H1 (cell line): ENCODE measurements around the gene TMBIM6. TPM values are rescaled to one million over a fixed set of nuclear protein-coding genes. Genes with fewer than 3 reads are reported as not detected.

Experiments used
- CTCF ChIA-PET: fragments of 300-600 bp; sonication (Branson Sonifier 250); formaldehyde crosslinking; loops from one replicate; lab custom pipeline; 2021; ENCODE audit not compliant: partially characterized antibody; lab: Charles Lee
- POLR2A ChIA-PET: fragments of 300-600 bp; sonication (Branson Sonifier 250); formaldehyde crosslinking; loops from one replicate; lab custom pipeline; 2021; ENCODE audit warnings: inconsistent platforms; ENCODE audit not compliant: partially characterized antibody; lab: Charles Lee
- DNase-seq, 2 experiments: peaks; one replicate each; pipeline versions ENCODE4 v3.0.0 to v3.0.0-alpha.2; 2010 to 2022; ENCODE audit warnings: low spot score in 2 of 2, low read depth in 1 of 2, mixed read lengths in 1 of 2
- FAIRE-seq: peaks from 2 replicates; lab custom pipeline; 2011; peaks lifted over from hg19 to GRCh38; lab: Jason Lieb, UNC
- H2AFZ ChIP-seq: 2 replicates; pipeline ENCODE4 v1.8.1; 2012; ENCODE audit warnings: low read length, inconsistent platforms
- H2AK5ac ChIP-seq: 2 replicates; pipeline ENCODE4 v1.6.1; 2013; ENCODE audit warnings: low read depth, low read length
- H2BK120ac ChIP-seq: replicated peaks from 2 replicates; pipeline ENCODE3; 2013; ENCODE audit warnings: low read depth, low read length, inconsistent platforms
- H2BK12ac ChIP-seq: 2 replicates; pipeline ENCODE4 v1.6.1; 2013; ENCODE audit warnings: low read depth, low read length
- H2BK15ac ChIP-seq: 2 replicates; pipeline ENCODE4 v1.6.1; 2013; ENCODE audit warnings: low read length
- H2BK20ac ChIP-seq: 2 replicates; pipeline ENCODE4 v1.6.1; 2013; ENCODE audit warnings: low read length
- H2BK5ac ChIP-seq: 2 replicates; pipeline ENCODE4 v1.6.1; 2013; ENCODE audit warnings: low read depth, low read length
- H3K14ac ChIP-seq: 2 replicates; pipeline ENCODE4 v1.6.1; 2013; ENCODE audit warnings: inconsistent platforms; ENCODE audit not compliant: insufficient read length
- H3K18ac ChIP-seq: 2 replicates; pipeline ENCODE4 v1.6.1; 2013; ENCODE audit warnings: low read length; ENCODE audit errors: extremely low read depth
- H3K23ac ChIP-seq: 2 replicates; pipeline ENCODE4 v1.6.1; 2013; ENCODE audit warnings: inconsistent platforms; ENCODE audit not compliant: insufficient read length
- H3K23me2 ChIP-seq: 2 replicates; pipeline ENCODE4 v1.6.1; 2013; ENCODE audit warnings: low read depth, low read length
- H3K27ac ChIP-seq: 2 replicates; pipeline ENCODE4 v1.6.1; 2011; ENCODE audit warnings: low read depth, low read length, inconsistent platforms
- H3K27me3 ChIP-seq, 4 experiments: replicated peaks in 1 of 4; 1 replicate in 1 of 4; 2 replicates in 3 of 4; pipeline versions ENCODE4 v1.6.1 to v1.8.1; 2011 to 2013; ENCODE audit warnings: low read length in 3 of 4, mild to moderate bottlenecking in 3 of 4, inconsistent platforms in 2 of 4, mixed read lengths in 2 of 4, moderate library complexity in 1 of 4; ENCODE audit not compliant: control insufficient read depth in 3 of 4, insufficient read depth in 3 of 4; ENCODE audit errors: extremely low read depth in 1 of 4
- H3K36me3 ChIP-seq, 4 experiments: 2 replicates each; pipeline versions ENCODE4 v1.6.1 to v1.8.1; 2011 to 2013; ENCODE audit warnings: mild to moderate bottlenecking in 4 of 4, low read length in 3 of 4, moderate library complexity in 2 of 4, control low read depth in 1 of 4, inconsistent platforms in 1 of 4; ENCODE audit not compliant: insufficient read depth in 4 of 4, control insufficient read depth in 2 of 4
- H3K4ac ChIP-seq: replicated peaks from 2 replicates; pipeline ENCODE3; 2013; ENCODE audit warnings: low read length, low read depth, mixed read lengths, inconsistent platforms; ENCODE audit not compliant: insufficient read length
- H3K4me1 ChIP-seq, 4 experiments: replicated peaks in 1 of 4; 1 replicate in 1 of 4; 2 replicates in 3 of 4; pipeline versions ENCODE4 v1.6.1 to v1.8.1; 2011 to 2013; ENCODE audit warnings: low read length in 3 of 4, inconsistent platforms in 2 of 4, mixed read lengths in 1 of 4; ENCODE audit not compliant: insufficient read depth in 4 of 4, control insufficient read depth in 3 of 4
- H3K4me2 ChIP-seq, 2 experiments: 2 replicates each; pipeline versions ENCODE4 v1.6.1 to v1.8.1; 2011 to 2013; ENCODE audit warnings: low read depth in 2 of 2, low read length in 2 of 2, control low read depth in 1 of 2, inconsistent platforms in 1 of 2, mild to moderate bottlenecking in 1 of 2; ENCODE audit not compliant: insufficient read depth in 1 of 2
- H3K4me3 ChIP-seq, 4 experiments: fragments of 200-600, 300-600 bp in 1 of 4; sonication (generic), shearing (Covaris generic), sonication (Bioruptor Twin) in 1 of 4; 2 replicates each; pipeline versions ENCODE4 v1.5.1 to v1.8.1; 2011 to 2016; ENCODE audit warnings: low read length in 4 of 4, low read depth in 3 of 4, control low read depth in 2 of 4, inconsistent platforms in 2 of 4, mild to moderate bottlenecking in 2 of 4, mixed read lengths in 1 of 4, moderate library complexity in 1 of 4; ENCODE audit not compliant: insufficient read depth in 2 of 4; ENCODE audit errors: extremely low read depth in 1 of 4
- H3K56ac ChIP-seq: replicated peaks from 2 replicates; pipeline ENCODE3; 2013; ENCODE audit warnings: low read depth, mild to moderate bottlenecking, mixed read lengths, low read length, inconsistent platforms; ENCODE audit not compliant: insufficient read length
- H3K79me1 ChIP-seq: 2 replicates; pipeline ENCODE4 v1.6.1; 2013; ENCODE audit warnings: low read depth, low read length, control low read depth
- H3K79me2 ChIP-seq, 2 experiments: 2 replicates each; pipeline versions ENCODE4 v1.6.1 to v1.8.1; 2012 to 2013; ENCODE audit warnings: low read length in 2 of 2, mild to moderate bottlenecking in 2 of 2, inconsistent platforms in 1 of 2; ENCODE audit not compliant: insufficient read depth in 2 of 2, control insufficient read depth in 1 of 2
- H3K9ac ChIP-seq, 4 experiments: replicated peaks in 1 of 4; 1 replicate in 1 of 4; 2 replicates in 3 of 4; pipeline versions ENCODE4 v1.6.1 to v1.8.1; 2011 to 2013; ENCODE audit warnings: low read depth in 3 of 4, low read length in 3 of 4, control low read depth in 2 of 4, mild to moderate bottlenecking in 2 of 4, moderate library complexity in 2 of 4, inconsistent platforms in 1 of 4; ENCODE audit errors: extremely low read depth in 1 of 4
- H3K9me3 ChIP-seq, 2 experiments: 2 replicates each; pipeline versions ENCODE4 v1.6.1 to v1.8.1; 2012 to 2013; ENCODE audit warnings: mild to moderate bottlenecking in 2 of 2, moderate library complexity in 2 of 2, control low read depth in 1 of 2, inconsistent platforms in 1 of 2, low read depth in 1 of 2, low read length in 1 of 2, mixed read lengths in 1 of 2; ENCODE audit not compliant: insufficient read depth in 2 of 2
- H4K20me1 ChIP-seq, 2 experiments: replicated peaks in 1 of 2; 2 replicates each; pipeline versions ENCODE3 to v1.8.1; 2011 to 2013; ENCODE audit warnings: inconsistent platforms in 2 of 2, low read length in 2 of 2, mild to moderate bottlenecking in 1 of 2; ENCODE audit not compliant: insufficient read depth in 2 of 2, control insufficient read depth in 1 of 2
- H4K5ac ChIP-seq: 2 replicates; pipeline ENCODE4 v1.6.1; 2013; ENCODE audit warnings: low read length, low read depth, mixed read lengths, inconsistent platforms; ENCODE audit not compliant: insufficient read length
- H4K8ac ChIP-seq: 2 replicates; pipeline ENCODE4 v1.8.0; 2013; ENCODE audit warnings: mild to moderate bottlenecking, moderate library complexity, low read length, inconsistent platforms; ENCODE audit not compliant: insufficient read depth; ENCODE audit errors: extremely low read depth
- H4K91ac ChIP-seq: replicated peaks from 2 replicates; pipeline ENCODE3; 2013; ENCODE audit warnings: low read length, mixed read lengths, inconsistent platforms; ENCODE audit not compliant: insufficient read length
- ASH2L ChIP-seq: fragments of 200-600, 300-600 bp; sonication (generic); IDR thresholded peaks from one replicate; pipeline ENCODE4 v1.7.1; 2017; ENCODE audit warnings: low read length
- BRCA1 ChIP-seq: IDR thresholded peaks from 2 replicates; pipeline ENCODE4 v1.6.1; 2012; ENCODE audit warnings: low read depth, low read length, improper control_type of control experiment
- GABPA ChIP-seq: IDR thresholded peaks from 2 replicates; pipeline ENCODE4 v1.6.1; 2011; ENCODE audit warnings: mild to moderate bottlenecking, low read length, moderate library complexity, borderline replicate concordance; ENCODE audit not compliant: insufficient read depth
- HDAC2 ChIP-seq, 2 experiments: fragments of 300-600 bp in 1 of 2; sonication (generic) in 1 of 2; IDR thresholded peaks; 2 replicates each; pipeline ENCODE4 v1.6.1; 2011 to 2012; ENCODE audit warnings: low read depth in 2 of 2, low read length in 2 of 2, mild to moderate bottlenecking in 2 of 2, moderate library complexity in 2 of 2, borderline replicate concordance in 1 of 2, inconsistent platforms in 1 of 2
- JUN ChIP-seq: IDR thresholded peaks from 2 replicates; pipeline ENCODE4 v1.6.1; 2011; ENCODE audit warnings: low read depth, mild to moderate bottlenecking, improper control_type of control experiment, low read length
- TAF1 ChIP-seq: IDR thresholded peaks from 2 replicates; pipeline ENCODE4 v1.6.1; 2011; ENCODE audit warnings: mild to moderate bottlenecking, low read depth, low read length
- TEAD4 ChIP-seq: IDR thresholded peaks from 2 replicates; pipeline ENCODE4 v1.6.1; 2012; ENCODE audit warnings: low read depth, low read length, inconsistent platforms, mixed read lengths
- WGBS, 2 experiments: shearing (Covaris generic) in 1 of 2; methylation state at CpG; one replicate each; pipeline versions ENCODE4 v1.1.6 to v1.1.7; 2013 to 2015; ENCODE audit warnings: low lambda C conversion rate in 2 of 2, mixed read lengths in 2 of 2, inconsistent platforms in 1 of 2, low coverage in 1 of 2, missing lambda C conversion rate in 1 of 2; ENCODE audit not compliant: insufficient replicate concordance in 2 of 2, insufficient coverage in 1 of 2, insufficient read length in 1 of 2; ENCODE audit errors: extremely low coverage in 1 of 2, missing lambda C conversion rate in 1 of 2; 5-methylcytosine and 5-hydroxymethylcytosine counted together
- polyA plus RNA-seq, 7 experiments: library from polyadenylated mRNA; depleted of rRNA in 3 of 7; stranded (reverse) in 5 of 7; unstranded in 2 of 7; fragments of >200 nt in 5 of 7; fragments of 200-250 nt in 2 of 7; gene quantifications; 1 replicate in 5 of 7; 2 replicates in 1 of 7; 4 replicates in 1 of 7; pipeline versions ENCODE4 v1.2.1 to v1.2.3, GENCODE V29; 2011 to 2013; ENCODE audit warnings: missing spikeins in 2 of 7, mixed read lengths in 2 of 7
- total RNA-seq: library from RNA; stranded (reverse); fragmentation: NEBNext Ultra II Directional; extraction: Animal tissue kit (Norgen Biotek cat#: 25700); gene quantifications from 2 replicates; pipeline ENCODE4 v1.2.1, GENCODE V29; 2021
- TF ChIP-seq, protein P1 (sequence below): IDR thresholded peaks from 2 replicates; pipeline ENCODE4 v1.6.1; 2012; ENCODE audit warnings: inconsistent platforms

Gene TMBIM6
- total and polyA plus RNA-seq, 2 of the 8 experiments (the other 6 are each of a cell fraction or from before 2014, with no cell fraction given) = 423 to 556 TPM

DNA sequence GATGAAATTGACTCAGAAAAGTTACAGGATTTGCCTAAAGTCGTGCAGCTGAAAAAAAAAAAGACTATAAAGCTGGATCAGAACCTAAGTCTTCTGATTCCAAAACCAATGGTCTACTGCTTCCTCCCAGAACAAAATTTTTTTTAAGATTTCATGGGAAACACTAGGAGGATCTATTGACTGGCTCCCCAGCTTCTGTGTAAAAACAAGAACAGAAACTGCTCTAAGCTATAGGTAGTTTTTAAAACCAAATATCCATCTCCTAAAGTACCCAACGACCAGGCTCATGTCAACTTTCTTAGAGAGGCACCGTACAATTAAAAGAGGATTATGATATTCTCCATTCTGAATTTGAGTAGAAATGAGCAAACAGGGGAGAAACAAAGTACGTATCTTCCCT lies 43.5 kb upstream of the TMBIM6 start:
- no peak for DNase-seq
- Histone ChIP-seq H2AK5ac (no peak overlapping the region), H2BK120ac (peak overlapping the region; percentile 92), H4K5ac (no peak overlapping the region), H3K4me2 (peak overlapping the region; percentile 76 to 82), H2BK15ac (no peak overlapping the region), H2BK12ac (peak overlapping the region; percentile 86), H4K8ac (no peak overlapping the region), H3K23me2 (peaks cover 2% of the 10 kb centered on the region; the same call in 1 of the 2 replicates), H3K56ac (peak overlapping the region; percentile 33), H3K79me2 (peaks cover 0 to 59% of the 10 kb centered on the region in 2 experiments; a peak in 3 of 4 replicates), H3K4ac (no peak overlapping the region), H3K18ac (0 out of 2 replicates have a peak overlapping the region, but pooled peaks have one; percentile 39), H3K36me3 (no peaks in the 10 kb centered on the region), H3K9me3 (no peaks in the 10 kb centered on the region), H3K4me1 (peaks cover 7 to 36% (median 22%) of the 10 kb centered on the region in 4 experiments), H3K27me3 (no peaks in the 10 kb centered on the region), H2AFZ (no peak overlapping the region), H3K79me1 (no peaks in the 10 kb centered on the region; the same call in 1 of the 2 replicates), H2BK20ac (no peak overlapping the region), H3K27ac (peak overlapping the region; percentile 64; the same call in 1 of the 2 replicates), H4K20me1 (no peaks in the 10 kb centered on the region), H3K4me3 (peak overlapping the region in 1 of 4 experiments; percentile 49; a peak in 2 of 8 replicates), H2BK5ac (peak overlapping the region; percentile 56; the same call in 1 of the 2 replicates), H3K14ac (no peak overlapping the region), H3K9ac (peak overlapping the region in 1 of 4 experiments; percentile 28; a peak in 1 of 7 replicates), H4K91ac (peak overlapping the region; percentile 41), H3K23ac (no peak overlapping the region)
- FAIRE-seq = no peak
- POLR2A ChIA-PET = interaction anchor here (0.7 to 5.0 kb wide), 10 partner anchors 8 to 130 kb away, joined by 3 to 34 read pairs (median 4); partner anchors contain the start of genes FMNL3 and NCKAP5L
- whole genome bisulfite sequencing, 2 experiments = 48% methylated on average over 4 of the region's 4 CpGs; no CpG with 5 or more reads in 1 of the 2 experiments
- CTCF ChIA-PET = interaction anchor here (0.7 to 3.1 kb wide), 9 partner anchors 12 to 75 kb away, joined by 3 to 14 read pairs (median 4); no protein-coding TSS in a partner anchor
- TF ChIP-seq JUN (no peak), ASH2L (no peak), BRCA1 (no peak), HDAC2 (IDR thresholded peaks at IDR 0.05; ENCODE audit: borderline replicate concordance in 1 of 2, low read depth in 2 of 2, low read length in 2 of 2) (no peak), GABPA (no peak), TEAD4 (no peak), TAF1 (no peak)
- TF ChIP-seq, protein P1, sequence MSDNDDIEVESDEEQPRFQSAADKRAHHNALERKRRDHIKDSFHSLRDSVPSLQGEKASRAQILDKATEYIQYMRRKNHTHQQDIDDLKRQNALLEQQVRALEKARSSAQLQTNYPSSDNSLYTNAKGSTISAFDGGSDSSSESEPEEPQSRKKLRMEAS = no peak
